GM12891 (cell line): ENCODE results near the gene COQ6.

Experiments used
- DNase-seq: peaks from one replicate; pipeline ENCODE4 v3.0.0; 2011; ENCODE audit warnings: low spot score; ENCODE audit not compliant: insufficient read length
- FAIRE-seq: peaks from 2 replicates; lab custom pipeline; 2011; peaks lifted over from hg19 to GRCh38; lab: Jason Lieb, UNC
- PAX5 ChIP-seq: IDR thresholded peaks from 2 replicates; pipeline ENCODE4 v1.6.1; 2011; ENCODE audit warnings: low read length, moderate library complexity, mild to moderate bottlenecking; ENCODE audit not compliant: insufficient read depth, severe bottlenecking
- POLR2A ChIP-seq: IDR thresholded peaks from 2 replicates; pipeline ENCODE4 v1.6.1; 2011; ENCODE audit warnings: low read depth, low read length, control low read depth
- POLR2AphosphoS5 ChIP-seq: IDR thresholded peaks from 2 replicates; pipeline ENCODE4 v1.6.1; 2011; ENCODE audit warnings: low read depth, low read length, control low read depth
- POU2F2 ChIP-seq: IDR thresholded peaks from 2 replicates; pipeline ENCODE4 v1.6.1; 2011; ENCODE audit warnings: low read depth, mild to moderate bottlenecking, control low read depth, low read length, moderate library complexity
- SPI1 ChIP-seq: IDR thresholded peaks from 2 replicates; pipeline ENCODE4 v1.6.1; 2011; ENCODE audit warnings: low read depth, low read length, control low read depth
- TAF1 ChIP-seq: IDR thresholded peaks from 2 replicates; pipeline ENCODE4 v1.6.1; 2011; ENCODE audit warnings: low read depth, low read length, control low read depth

The COQ6 gene

GRCh38 chr14:74008843-74009499 lies 58.9 kb downstream of the COQ6 start:
- TF ChIP-seq TAF1, result no peak
- no peak for TF ChIP-seq POLR2AphosphoS5
- TF ChIP-seq PAX5, result no peak
- TF ChIP-seq POLR2A, result no peak
- no peak for TF ChIP-seq POU2F2
- TF ChIP-seq SPI1, result no peak
- no peak for FAIRE-seq
- DNase-seq, result no peak
